Forelimb muscle (tissue), 1 donor: ENCODE measurements around the gene ELAVL1. TPM values are rescaled to one million over a fixed set of nuclear protein-coding genes. Genes with fewer than 3 reads are reported as not detected.
"Not testable (repeated sequence)": the region's sequence is repeated elsewhere in the genome, so short reads cannot be mapped to it uniquely, and the experiment has no call there.

Experiments used
- DNase-seq: peaks from one replicate; pipeline ENCODE4 v3.0.0-alpha.2; 2013; ENCODE audit warnings: low read depth
- polyA plus RNA-seq: library from polyadenylated mRNA; unstranded; fragments of 120-200 nt; gene quantifications from one replicate; pipeline ENCODE4 v1.2.1, GENCODE V29; 2013; ENCODE audit not compliant: insufficient read length

ELAVL1 gene
- polyA plus RNA-seq, 1 donor = 44.5 TPM

DNA sequence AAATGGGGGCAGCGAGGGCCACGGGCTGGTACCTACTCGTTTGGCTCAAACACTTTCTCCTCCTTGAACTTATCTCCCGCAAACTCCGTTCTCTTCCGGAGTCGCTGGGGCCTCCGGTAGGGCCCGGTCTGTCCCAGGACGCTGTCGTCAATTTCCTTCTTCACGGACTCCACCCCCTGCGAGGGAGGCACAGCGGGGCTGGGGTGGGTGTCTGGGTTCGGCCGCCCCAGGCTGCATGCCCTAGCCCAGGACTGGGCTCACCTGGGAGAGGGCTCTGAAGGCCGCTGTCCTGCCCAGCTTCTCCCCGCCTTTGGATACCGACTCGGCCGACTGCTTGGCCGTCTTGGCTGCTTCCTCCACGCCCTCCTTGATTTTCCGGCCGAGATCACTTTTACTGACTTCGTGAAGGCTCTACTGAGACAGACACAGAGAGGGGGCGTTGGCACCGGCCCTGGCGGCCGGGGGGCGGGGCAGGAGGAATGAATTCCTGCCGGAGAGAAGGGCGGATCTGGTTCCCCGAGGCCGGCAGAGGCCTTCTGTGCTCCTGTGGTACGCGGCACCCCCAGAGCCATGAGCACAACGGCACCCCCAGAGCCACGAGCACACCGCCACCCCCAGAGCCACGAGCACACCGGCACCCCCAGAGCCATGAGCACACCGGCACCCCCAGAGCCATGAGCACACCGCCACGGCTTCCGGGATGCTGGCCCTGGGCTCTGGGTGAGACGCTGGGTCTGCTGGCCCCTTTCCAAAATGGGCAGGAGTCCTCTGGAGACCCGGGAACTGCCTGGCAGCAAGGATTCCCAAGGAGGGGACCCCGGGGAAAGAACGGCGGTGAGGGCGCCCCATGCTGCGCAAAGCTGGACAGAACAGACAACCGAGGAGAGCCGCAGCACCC is 71.4 kb downstream of the ELAVL1 start:
- DNase-seq = no peak

DNA sequence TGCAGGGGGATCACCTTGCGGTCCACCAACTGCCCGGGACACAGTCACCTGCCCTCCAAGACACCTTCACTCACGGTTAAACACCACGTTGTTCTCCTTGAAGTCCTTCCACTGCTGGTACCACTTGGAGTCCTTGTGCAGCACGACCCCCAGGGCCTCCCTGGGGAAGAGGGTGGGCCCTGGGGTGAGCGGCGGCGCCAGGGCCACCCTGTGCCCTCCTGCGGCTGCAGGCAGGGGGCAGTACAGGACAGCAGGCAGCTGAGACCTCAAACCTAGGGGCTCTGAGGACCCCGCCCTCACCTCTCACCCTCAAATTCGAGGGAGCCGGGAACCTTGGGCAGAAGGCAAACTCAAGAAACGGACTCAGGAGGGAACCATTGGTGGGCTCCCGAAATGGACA is 72.0 kb downstream of the ELAVL1 start:
- DNase-seq = no peak

DNA sequence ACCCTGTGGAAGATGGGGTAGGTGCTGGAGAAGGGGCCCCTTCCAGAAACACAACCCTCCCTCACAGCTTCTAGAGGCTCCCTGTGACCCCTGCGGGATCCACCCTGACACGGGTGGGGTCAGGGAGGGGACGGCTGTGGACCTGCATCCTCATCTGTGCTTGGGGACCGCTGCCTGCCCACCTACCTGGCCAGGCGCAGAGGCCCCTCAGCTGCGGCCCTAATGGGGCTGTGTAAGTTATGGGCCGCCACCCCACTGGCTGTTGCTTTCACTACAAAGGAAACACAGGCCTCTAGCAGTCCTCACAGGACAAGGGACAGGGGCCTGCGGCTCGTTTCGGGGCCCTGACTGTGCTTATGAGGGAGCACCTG is 72.5 kb downstream of the ELAVL1 start:
- no peak for DNase-seq

DNA sequence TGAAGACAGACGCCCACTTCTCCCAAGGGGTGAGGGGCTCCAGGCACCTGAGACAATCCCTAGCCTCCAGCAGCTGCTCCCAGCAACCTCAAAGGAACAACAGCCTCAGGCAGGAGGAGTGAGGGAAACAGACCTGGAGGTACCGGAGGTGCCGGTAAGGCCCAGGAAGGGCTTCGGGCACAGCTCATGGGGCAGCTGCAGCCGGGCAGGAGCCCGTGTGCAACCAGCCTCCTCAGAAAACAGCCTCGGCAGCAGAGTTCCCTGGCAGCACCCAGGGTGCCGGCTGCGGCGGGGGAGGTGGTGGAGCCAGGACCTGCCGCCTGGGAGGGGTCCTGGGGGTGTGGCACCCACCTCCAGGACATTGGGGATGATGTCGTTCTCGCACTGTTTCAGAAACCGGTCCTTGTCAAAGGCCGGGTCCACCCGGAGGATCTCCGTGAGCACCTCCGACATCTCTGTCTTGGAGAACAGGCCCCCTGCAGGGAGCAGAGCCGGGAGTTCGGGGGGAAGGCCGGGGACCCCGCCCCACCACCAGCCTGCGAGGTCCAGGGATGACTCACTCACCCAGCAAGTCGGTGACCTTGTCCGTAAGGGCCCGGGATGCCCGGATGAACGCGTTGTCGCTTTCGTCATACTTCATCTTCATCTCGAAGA is 73.0 kb downstream of the ELAVL1 start:
- no peak for DNase-seq

DNA sequence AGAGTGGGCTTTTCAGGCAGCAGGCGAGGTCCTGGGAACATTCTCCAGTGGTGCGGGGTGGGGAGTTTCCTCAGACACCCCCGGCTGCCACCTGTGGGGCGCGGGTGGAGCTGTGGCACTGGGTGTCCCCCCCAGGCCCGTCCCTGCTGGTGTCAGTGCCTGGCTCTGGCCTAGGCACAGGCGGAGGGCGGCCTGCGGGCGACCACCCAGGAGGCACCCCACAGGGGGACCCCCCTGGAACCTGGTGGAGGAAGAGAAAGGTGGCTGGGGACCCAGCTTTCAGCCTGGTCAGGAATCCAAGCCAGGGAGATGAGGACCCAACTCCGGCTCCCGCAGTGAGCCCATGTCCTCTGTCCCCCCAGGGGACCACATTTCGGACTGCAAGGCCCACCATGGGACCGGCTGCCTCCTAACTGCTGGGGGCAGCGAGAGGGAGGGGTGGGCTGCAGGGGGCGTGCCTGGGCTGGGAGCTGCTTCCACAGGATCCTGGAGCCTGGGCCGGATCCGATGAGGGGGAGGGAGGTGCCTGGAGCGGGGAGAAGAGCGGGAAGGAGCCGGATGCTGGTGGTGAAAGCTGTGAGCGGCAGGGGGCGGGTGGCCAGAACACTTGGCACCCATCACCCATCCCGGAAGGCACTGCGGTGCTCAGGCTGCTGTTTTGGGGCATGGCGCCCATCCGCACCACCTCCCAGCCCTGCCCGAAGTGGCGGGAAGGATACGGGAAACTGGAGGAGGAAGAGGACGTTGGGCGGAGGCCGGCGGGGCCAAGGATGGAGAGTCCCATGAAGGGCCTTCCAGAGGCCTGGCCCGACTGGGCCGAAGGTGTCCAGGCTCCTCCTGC is 74.0 kb downstream of the ELAVL1 start:
- no peak for DNase-seq

DNA sequence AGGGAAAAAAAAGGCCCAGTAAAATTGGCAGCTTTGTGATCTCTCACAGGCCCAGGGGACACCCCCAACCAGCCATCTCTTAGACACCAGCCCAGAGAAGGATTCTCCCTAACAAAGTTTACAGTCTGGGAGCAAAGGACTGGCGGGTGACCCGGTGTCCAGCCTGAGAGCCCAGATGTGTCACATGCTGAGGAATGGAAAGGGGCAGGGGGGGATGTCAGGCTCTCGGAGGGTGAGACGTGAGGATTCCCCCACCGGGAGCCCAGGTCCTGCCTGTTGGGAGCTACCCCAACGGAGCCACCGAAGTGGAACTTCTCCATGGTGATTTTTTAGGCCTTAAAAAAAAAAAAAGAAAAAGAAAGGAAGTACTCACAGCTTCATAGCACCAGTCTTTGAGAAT is 74.7 kb downstream of the ELAVL1 start:
- no peak for DNase-seq

DNA sequence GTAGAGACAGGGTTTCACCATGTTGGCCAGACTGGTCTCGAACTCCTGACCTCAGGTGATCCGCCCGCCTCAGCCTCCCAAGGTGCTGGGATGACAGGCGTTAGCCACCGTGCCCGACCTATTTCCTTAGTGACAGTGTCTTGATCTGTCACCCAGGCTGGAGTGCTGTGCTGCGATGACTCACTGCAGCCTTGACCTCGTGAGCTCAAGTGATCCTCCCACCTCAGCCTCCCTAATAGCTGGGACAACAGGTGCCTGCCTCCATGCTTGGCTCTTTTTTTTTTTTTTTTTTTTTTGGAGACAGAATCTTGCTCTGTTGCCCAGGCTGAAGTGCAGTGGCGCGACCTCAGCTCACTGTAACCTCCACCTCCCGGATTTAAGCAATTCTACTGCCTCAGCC is 75.4 kb downstream of the ELAVL1 start:
- DNase-seq = not testable (repeated sequence)

DNA sequence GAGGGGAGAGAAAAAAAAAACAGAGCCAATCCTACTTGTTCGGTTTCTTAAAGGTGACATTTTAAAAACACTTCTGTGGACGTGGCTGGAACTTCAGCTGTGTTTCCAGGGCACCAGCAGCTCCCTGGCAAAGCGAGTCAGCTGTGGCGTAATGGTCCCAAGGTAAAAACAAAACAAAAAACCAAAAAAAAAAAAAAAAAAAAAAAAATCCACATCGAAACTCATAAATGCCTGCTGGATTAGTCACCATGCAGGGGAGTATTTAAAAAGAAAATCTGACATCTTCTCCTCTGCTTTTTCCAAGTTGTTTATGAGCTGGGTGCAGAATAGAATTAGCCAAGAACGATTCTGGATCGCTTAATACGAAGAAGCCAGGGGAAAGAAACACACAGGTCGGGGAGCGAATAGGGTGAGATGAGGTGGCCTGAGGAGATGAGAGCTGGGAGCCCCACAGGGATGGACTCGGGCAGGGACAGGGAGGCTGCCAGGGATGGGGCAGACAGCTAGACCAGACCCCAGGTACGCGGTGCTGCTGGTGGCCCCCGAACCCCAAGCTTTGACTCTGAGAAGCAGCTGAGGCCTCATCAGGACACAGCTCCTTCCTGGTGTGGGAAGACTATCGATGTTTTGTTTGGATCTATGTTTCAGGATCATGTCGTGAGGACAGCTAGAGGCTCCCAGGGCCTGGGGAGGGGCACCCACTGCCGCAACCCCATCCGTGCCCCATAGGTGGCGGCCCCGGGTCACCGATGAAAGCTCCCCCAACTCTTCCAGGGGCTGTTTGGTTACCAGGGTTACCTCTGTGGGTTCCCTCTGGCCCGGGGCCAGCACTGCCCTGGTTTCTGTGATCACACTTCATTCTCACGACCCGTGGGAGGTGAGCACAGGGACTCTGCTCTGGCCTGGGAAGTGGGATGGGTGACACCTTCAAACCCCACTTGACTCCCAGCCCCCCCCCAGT is 76.4 kb downstream of the ELAVL1 start:
- DNase-seq = no peak

DNA sequence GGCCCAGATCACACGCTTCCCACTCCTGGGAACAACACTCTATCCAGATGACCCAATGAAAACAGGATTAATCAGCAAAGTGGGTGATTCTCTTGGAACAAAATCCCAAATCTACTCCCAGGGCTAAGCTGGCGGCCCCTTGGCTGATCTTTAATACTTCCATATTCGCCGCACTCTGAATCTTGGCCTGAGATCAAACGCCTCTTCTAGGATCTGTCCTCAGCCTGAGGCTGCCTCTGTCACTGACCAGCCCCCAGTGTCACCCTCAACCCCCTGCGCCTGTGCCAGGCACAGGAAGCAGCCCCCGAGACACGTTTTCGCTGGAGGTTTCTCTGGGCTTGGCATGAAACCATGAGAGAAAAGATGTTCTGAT is 77.1 kb downstream of the ELAVL1 start:
- DNase-seq = no peak

DNA sequence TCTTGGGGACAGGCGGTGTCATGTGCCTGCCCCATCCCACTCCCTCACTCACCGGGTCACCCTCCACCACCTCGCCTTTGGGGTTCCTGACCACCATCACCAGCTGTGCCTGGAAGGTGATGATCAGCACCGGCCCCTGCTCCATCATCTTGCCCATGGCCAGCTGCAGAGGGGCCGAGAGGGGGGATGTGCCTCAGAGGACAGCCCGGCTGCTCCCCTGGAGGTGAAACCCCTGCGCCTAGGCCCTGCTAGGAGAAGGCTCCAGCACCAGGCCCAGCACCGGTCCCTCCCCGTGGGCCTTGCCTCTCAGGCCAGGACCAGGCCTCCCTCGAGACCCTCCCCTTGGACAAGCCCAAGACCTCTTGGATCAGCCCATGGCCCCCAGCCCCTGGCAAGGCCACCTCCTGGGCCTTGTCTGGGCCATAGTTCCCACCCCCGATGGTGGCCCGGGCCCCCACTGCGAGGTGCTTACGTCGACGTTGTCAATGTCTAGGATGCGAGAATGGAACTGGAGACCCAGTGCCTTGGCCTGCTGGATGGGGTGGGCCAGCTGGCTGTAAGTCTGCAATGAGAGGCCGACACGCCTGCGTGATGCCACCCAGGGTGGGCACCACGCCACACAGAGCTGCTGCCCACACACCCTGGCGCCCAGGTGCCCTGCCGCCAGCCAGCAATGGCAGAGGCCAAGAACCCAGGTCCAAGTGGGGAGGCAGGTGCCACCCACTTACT is 77.7 kb downstream of the ELAVL1 start:
- no peak for DNase-seq

DNA sequence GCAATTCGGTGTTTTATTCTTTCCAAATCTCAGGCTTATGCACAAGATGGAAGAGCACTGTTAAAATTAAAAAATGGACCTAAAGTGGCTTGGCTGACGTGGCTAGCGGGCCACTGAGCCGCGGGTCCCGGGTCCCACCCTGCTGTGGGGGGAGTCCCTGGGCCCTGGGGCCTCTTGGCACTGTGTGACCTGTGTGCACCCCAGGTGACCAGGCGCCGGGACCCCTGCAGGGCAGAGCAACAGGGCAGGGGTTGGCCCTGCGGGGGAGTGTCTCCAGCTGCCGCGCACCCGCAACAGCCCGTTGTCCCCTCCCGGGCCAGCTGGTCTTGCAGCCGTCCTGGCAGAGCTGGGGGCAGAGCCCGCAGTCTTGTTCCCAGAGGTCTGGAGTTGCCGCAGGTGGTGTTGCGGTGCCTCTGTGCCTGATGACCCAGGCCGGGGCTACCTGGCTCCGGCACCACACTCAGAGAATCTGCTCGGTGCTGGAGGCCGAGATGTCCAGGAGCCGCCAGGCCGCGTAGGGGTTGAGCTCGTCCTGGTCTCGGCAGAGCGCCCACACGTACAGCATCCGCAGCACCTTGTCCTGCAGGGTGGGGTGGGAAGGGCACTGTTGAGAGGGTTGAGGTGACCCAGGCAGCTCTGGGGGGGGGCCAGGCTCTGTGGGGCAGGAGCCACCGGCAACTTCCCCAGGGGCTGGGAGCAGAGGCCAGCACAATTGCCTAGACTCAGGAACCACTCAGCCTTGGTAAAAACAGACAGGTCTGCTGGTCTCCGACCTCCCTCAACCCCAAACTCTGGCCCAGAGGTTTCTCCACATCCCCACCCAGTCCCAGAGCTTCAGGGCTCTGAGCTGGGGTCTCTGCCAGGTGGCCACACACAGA is 78.5 kb downstream of the ELAVL1 start:
- DNase-seq = no peak

DNA sequence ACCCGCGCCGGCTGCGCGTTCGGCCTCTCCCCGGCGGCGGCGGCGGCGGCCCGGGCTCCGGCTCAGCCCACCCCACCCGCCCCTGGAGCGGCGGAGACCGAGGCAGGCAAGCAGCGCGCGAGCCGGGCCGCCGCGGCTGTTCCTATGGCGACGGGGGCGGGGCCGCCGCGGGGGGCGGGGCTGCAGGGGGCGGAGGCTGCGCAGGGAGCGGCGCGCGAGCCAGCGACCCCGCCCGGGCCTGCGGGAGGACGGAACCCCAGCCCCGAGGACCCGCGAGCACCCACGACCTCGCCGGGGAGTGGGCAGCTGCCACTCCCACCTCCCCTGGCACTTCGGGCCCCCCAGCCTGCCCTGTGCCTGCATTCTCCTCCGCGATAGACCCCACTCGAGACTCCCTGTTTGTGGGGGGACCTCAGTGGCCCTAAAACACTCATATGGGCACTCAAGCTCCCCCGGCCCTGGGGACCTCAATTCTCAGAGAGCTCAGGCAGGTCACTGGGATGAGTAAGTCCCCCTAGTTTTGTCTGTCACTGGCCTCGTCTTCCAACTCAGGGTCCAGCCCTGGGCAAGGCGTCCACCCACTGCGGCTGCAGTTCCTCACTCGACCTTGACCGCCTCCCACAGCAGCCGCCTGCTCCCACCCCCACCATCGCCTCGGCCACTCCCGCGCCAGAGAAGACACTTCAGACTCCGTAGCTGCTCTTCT is 79.3 kb downstream of the ELAVL1 start, which contains the start of gene CTXN1:
Gene CTXN1 (minus strand): TSS at position 115 of the 706 bp plus-strand sequence. CDS start 597 bp downstream, outside the sequence.
- DNase-seq = no peak

DNA sequence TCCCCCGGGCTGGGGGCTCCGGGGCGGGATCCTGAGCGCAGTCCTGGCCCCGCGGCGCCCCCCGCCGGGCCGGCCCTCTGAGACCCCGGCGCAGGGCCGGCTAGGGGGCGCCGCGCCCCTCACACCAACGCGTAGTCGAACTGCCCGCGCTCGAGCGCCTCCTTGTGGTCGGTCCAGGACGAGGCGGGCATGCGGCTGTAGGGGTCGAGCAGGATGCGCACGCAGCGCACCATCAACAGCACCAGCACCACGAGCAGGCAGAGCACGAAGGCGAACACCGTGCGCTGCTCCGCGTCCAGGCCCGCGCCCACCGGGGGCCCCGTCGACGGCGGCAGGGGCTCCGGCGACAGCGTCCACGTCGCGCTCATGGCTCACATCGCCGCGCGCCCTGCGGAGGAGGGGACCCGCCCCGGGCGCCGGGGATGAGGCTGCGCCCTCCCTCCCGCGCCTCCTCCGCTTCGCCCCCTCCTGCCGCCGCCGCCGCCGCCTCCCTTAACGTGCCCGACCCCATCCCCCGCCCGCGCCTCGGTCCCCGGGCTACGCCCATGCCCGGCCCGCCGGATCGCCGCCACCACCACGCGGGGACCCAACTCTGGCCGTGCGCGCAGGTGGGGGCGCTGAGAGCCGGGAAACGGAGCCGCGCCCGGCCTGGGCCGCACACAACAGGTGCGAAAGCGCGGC is 80.1 kb downstream of the ELAVL1 start:
- DNase-seq = no peak

DNA sequence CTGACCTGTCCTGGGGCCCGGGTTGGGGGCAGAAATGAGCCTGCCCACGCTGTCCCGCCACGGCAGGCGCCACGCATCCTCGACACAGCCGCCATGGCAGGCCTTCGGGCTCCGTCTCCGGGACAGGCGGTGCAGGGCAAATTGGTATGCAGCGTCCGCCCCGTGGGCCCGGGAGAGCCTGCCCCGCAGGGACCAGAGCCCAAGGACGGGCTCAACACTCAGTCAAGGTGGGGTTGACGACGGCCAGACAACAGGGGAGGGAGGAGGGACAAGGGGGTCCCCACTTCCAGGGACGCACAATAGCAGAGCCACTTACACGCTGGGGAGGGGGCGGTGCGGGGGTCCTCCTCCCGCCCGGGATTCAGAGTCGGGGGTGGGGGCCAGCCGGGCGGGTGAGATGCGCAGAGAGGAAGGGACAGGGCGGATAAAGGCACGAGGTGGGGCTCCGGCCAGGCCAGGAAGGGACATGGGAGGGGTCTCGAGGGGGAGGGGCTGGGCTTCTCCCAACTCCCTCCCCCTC is 80.7 kb downstream of the ELAVL1 start:
- DNase-seq = no peak

DNA sequence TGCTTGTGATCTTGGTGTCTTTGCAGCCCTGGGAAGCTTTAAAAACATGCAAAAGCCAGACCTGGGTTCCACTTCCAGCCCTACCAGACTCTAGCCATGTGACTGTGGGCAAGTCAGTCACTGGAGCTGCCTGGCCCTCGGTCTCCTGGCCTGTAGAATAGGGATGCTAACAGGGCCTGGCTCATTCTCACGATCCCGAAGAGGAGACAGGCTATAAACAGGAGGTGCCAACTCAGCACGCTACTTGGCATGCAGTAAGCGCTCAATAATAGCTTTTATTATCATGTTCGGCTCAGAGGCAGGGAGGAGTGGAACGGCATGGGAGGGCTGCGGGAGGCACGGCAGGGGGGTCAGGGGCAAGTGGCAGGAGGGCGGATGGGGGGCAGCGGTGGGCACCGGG is 81.2 kb downstream of the ELAVL1 start:
- DNase-seq = no peak

DNA sequence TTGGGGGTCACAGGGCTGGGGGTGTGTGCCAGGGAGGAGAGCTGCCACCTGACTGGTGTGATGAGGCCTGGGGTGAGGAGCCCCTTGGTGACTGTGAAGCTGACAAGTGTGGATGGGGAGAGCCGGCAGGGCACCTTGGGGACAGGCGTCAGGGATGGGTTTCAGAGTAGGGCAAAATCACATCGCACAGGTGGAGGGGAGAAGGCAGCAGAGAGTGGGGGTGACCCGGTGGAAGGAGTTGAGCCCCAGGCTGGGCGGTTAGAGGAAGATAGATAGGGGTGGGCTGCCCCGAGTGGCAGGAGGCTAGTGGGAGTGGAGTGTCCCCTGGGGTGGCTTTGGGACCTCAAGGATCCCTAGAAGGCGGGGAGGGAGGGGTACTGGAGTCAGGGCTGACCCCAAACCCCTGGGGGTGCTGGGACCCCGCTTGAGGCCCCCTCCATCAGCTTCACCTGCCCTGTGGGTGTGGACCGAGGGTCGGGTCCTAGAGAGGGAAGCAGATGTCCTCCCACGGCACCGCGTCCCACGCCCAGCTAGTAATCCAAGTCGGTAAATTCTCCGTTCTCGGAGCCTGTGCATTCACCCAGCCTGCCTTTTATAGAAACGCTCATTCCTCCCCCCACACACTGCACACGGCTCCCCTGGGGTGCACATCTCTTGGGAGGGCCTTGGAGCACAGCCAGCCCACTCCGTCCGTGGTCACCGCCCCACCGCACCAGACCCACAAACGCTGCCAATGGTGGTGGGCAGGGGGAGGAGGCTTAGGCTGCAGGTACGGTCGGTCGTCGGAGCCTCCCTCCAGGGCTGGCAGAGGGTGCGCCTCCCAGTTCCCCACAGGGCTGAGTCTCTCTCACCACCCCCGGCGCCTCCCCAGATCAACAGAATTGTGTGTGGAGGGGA is 81.9 kb downstream of the ELAVL1 start:
- DNase-seq = no peak

DNA sequence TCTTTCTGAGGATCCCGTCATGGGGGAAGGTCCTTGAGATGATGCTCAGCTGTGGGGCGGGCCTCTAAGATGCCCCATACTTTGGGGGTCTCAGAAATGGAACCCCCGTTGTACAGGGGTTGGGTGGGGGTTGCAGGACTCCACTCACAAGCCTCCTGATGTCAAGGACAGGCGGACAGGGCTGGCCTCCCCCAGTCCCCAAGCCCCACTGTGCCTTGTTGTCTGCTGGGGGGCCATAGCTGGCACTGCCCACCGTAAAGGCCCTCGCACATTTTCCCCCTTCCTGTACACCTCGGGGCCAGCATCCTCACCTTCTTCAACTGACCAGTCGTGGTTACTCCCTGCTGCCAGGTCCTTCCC is 82.6 kb downstream of the ELAVL1 start:
- DNase-seq = no peak
